Measurements from ENCODE around the gene WDR87.

DNA sequence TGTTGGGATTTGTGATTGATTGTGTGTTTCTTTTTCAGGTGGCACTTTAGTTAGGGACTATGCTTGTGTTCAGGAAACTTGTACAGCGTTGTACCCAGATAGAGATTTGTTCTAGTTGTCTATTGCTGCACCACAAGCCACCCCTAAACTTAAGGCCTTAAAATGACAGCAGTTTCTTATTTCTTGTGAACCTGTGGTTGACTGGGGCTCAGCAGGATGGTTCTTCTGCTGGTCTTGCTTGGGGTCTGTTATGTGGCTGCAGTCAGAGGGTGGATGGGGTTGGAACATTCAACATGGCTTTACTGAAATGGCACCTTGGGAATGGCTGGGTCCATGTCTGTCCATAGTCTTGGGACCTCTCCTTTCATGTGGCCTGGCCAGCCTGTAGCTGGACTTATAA, 28.9 kb upstream of the WDR87 start:
- TF ChIP-seq, protein P1, sequence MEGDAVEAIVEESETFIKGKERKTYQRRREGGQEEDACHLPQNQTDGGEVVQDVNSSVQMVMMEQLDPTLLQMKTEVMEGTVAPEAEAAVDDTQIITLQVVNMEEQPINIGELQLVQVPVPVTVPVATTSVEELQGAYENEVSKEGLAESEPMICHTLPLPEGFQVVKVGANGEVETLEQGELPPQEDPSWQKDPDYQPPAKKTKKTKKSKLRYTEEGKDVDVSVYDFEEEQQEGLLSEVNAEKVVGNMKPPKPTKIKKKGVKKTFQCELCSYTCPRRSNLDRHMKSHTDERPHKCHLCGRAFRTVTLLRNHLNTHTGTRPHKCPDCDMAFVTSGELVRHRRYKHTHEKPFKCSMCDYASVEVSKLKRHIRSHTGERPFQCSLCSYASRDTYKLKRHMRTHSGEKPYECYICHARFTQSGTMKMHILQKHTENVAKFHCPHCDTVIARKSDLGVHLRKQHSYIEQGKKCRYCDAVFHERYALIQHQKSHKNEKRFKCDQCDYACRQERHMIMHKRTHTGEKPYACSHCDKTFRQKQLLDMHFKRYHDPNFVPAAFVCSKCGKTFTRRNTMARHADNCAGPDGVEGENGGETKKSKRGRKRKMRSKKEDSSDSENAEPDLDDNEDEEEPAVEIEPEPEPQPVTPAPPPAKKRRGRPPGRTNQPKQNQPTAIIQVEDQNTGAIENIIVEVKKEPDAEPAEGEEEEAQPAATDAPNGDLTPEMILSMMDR (IDR thresholded peaks at IDR 0.05; ENCODE audit: borderline replicate concordance, extremely low read depth, low read length, poor library complexity, severe bottlenecking): no peak
- no peak for TF ChIP-seq EZH2 (IDR thresholded peaks at IDR 0.05; ENCODE audit: borderline replicate concordance, low read depth, low read length, severe bottlenecking)
